IMR-90 (cell line): ENCODE data around the gene EML1. TPM values are rescaled to one million over a fixed set of nuclear protein-coding genes. Genes with fewer than 3 reads are reported as not detected.

ENCODE experiments used
- ATAC-seq: fragments of 200-7000 bp; cut with Tn5 transposase; 2 replicates; pipeline ENCODE4 v1.9.1; 2020; ENCODE audit warnings: low read depth, mild to moderate bottlenecking, moderate library complexity
- BruUV-seq: library from RNA; stranded (reverse); fragments of 400-500 nt; replicated peaks from 2 replicates; lab custom pipeline; 2021; lab: Mats Ljungman, UMichigan
- CTCF ChIA-PET: fragments of 300-600 bp; formaldehyde crosslinking; extraction: SDS; loops from one replicate; lab custom pipeline; 2021; ENCODE audit warnings: antibody characterized with exemption; lab: Yijun Ruan, JAX
- POLR2A ChIA-PET: fragments of 300-600 bp; sonication (Branson Sonifier 250); formaldehyde crosslinking; loops from one replicate; lab custom pipeline; 2022; ENCODE audit warnings: antibody characterized with exemption; ENCODE audit not compliant: unreplicated experiment; lab: Charles Lee
- DNase-seq: peaks from one replicate; pipeline ENCODE4 v3.0.0; 2013
- H2AFZ ChIP-seq: replicated peaks from 2 replicates; pipeline ENCODE3; 2013; ENCODE audit warnings: low read length, mild to moderate bottlenecking; ENCODE audit not compliant: poor library complexity
- H2AK5ac ChIP-seq: 2 replicates; pipeline ENCODE4 v1.6.1; 2013; ENCODE audit warnings: low read depth, low read length, inconsistent platforms
- H2AK9ac ChIP-seq: replicated peaks from 2 replicates; pipeline ENCODE3; 2013; ENCODE audit warnings: mild to moderate bottlenecking, low read depth, low read length, moderate library complexity; ENCODE audit not compliant: poor library complexity
- H2BK120ac ChIP-seq: 2 replicates; pipeline ENCODE4 v1.6.1; 2013; ENCODE audit warnings: low read depth, low read length, inconsistent platforms
- H2BK15ac ChIP-seq: 3 replicates; pipeline ENCODE4 v1.6.1; 2013; ENCODE audit warnings: low read depth, low read length, inconsistent platforms
- H2BK20ac ChIP-seq: 2 replicates; pipeline ENCODE4 v1.6.1; 2013; ENCODE audit warnings: low read depth, mild to moderate bottlenecking, inconsistent platforms, low read length, moderate library complexity
- H2BK5ac ChIP-seq: 2 replicates; pipeline ENCODE4 v1.6.1; 2013; ENCODE audit warnings: mild to moderate bottlenecking, low read depth, low read length, inconsistent platforms; ENCODE audit not compliant: poor library complexity, severe bottlenecking
- H3K14ac ChIP-seq: replicated peaks from 2 replicates; pipeline ENCODE4 v1.6.1; 2013; ENCODE audit warnings: low read depth, low read length, inconsistent platforms
- H3K18ac ChIP-seq: 2 replicates; pipeline ENCODE4 v1.6.1; 2013; ENCODE audit warnings: low read depth, low read length, control low read depth
- H3K23ac ChIP-seq: 2 replicates; pipeline ENCODE4 v1.6.1; 2013; ENCODE audit warnings: low read depth, low read length, inconsistent platforms
- H3K27ac ChIP-seq: 2 replicates; pipeline ENCODE4 v1.5.1; 2013; ENCODE audit warnings: mild to moderate bottlenecking, control low read depth, low read length; ENCODE audit not compliant: insufficient read depth
- H3K27me3 ChIP-seq: 2 replicates; pipeline ENCODE4 v1.6.1; 2013; ENCODE audit warnings: low read length; ENCODE audit not compliant: control insufficient read depth, insufficient read depth
- H3K36me3 ChIP-seq: 2 replicates; pipeline ENCODE4 v1.6.1; 2013; ENCODE audit warnings: low read length, mixed read lengths; ENCODE audit not compliant: control insufficient read depth, insufficient read depth
- H3K4ac ChIP-seq: 2 replicates; pipeline ENCODE4 v1.6.1; 2013; ENCODE audit warnings: low read depth, low read length, inconsistent platforms
- H3K4me1 ChIP-seq: 2 replicates; pipeline ENCODE4 v1.6.1; 2013; ENCODE audit warnings: low read length, mixed read lengths; ENCODE audit not compliant: control insufficient read depth, insufficient read depth
- H3K4me2 ChIP-seq: 2 replicates; pipeline ENCODE4 v1.6.1; 2013; ENCODE audit warnings: low read depth, mild to moderate bottlenecking, control low read depth, low read length, moderate library complexity
- H3K4me3 ChIP-seq: 2 replicates; pipeline ENCODE4 v1.5.1; 2013; ENCODE audit warnings: low read depth, mild to moderate bottlenecking, control low read depth, low read length, moderate library complexity; ENCODE audit not compliant: insufficient read depth
- H3K56ac ChIP-seq: 2 replicates; pipeline ENCODE4 v1.6.1; 2013; ENCODE audit warnings: low read length, inconsistent platforms; ENCODE audit not compliant: insufficient read depth; ENCODE audit errors: extremely low read depth
- H3K79me1 ChIP-seq, 2 experiments: 2 replicates each; pipeline ENCODE4 v1.6.1; 2013; ENCODE audit warnings: low read length in 2 of 2, inconsistent platforms in 1 of 2, low read depth in 1 of 2
- H3K9ac ChIP-seq: 2 replicates; pipeline ENCODE4 v1.6.1; 2013; ENCODE audit warnings: low read depth, low read length, control low read depth
- H3K9me1 ChIP-seq: 2 replicates; pipeline ENCODE4 v1.6.1; 2013; ENCODE audit warnings: low read length, inconsistent platforms; ENCODE audit not compliant: insufficient read depth
- H3K9me3 ChIP-seq: 2 replicates; pipeline ENCODE4 v1.6.1; 2013; ENCODE audit warnings: low read length; ENCODE audit not compliant: control insufficient read depth, insufficient read depth
- H4K20me1 ChIP-seq: 2 replicates; pipeline ENCODE4 v1.6.1; 2013; ENCODE audit warnings: low read length, inconsistent platforms; ENCODE audit not compliant: insufficient read depth
- H4K5ac ChIP-seq: 2 replicates; pipeline ENCODE4 v1.6.1; 2013; ENCODE audit warnings: mild to moderate bottlenecking, low read depth, low read length, control low read depth
- H4K8ac ChIP-seq, 2 experiments: 2 replicates each; pipeline ENCODE4 v1.6.1; 2013; ENCODE audit warnings: low read depth in 2 of 2, low read length in 2 of 2, control low read depth in 1 of 2, inconsistent platforms in 1 of 2
- H4K91ac ChIP-seq: 2 replicates; pipeline ENCODE4 v1.6.1; 2013; ENCODE audit warnings: low read depth, low read length, inconsistent platforms; ENCODE audit not compliant: insufficient read depth
- MAFK ChIP-seq: IDR thresholded peaks from 2 replicates; pipeline ENCODE4 v1.6.1; 2012; ENCODE audit warnings: low read depth, low read length, improper control_type of control experiment
- WGBS, 2 experiments: methylation state at CpG; one replicate each; pipeline versions ENCODE4 v1.1.5 to v1.1.7; 2013; ENCODE audit warnings: missing lambda C conversion rate in 2 of 2; ENCODE audit not compliant: insufficient read length in 1 of 2; ENCODE audit errors: extremely low coverage in 2 of 2; 5-methylcytosine and 5-hydroxymethylcytosine counted together
- dilution Hi-C: fragments of 300-500 bp; cut with HindIII; formaldehyde crosslinking; loops from one replicate; pipeline ENCODE4 v1.14.3; 2018; ENCODE audit warnings: low sequenced_read_pairs; ENCODE audit not compliant: unreplicated experiment
- in situ Hi-C: fragments of 300-500 bp; cut with MboI; formaldehyde crosslinking; loops from 3 replicates; pipeline ENCODE4 v1.14.3; 2019; ENCODE audit warnings: low sequenced_read_pairs, inconsistent platforms, mixed read lengths
- intact Hi-C: fragments of 100-400 bp; cut with micrococcal nuclease; formaldehyde crosslinking; loops from 2 replicates; pipeline ENCODE4 v1.10.0; 2022
- polyA plus RNA-seq, 3 experiments: library from polyadenylated mRNA; depleted of rRNA; stranded (reverse); fragments of >200 nt; gene quantifications; 2 replicates each; pipeline ENCODE4 v1.2.3, GENCODE V29; 2012; ENCODE audit warnings: low replicate concordance in 1 of 3
- total RNA-seq: library from RNA; depleted of rRNA; stranded (reverse); fragments of >200 nt; gene quantifications from 2 replicates; pipeline ENCODE4 v1.2.3, GENCODE V29; 2012

Gene EML1
- total and polyA plus RNA-seq, 2 of the 4 experiments (the other 2 are of a cell fraction), result 14.0 to 42.3 TPM

GRCh38 chr14:99769799-99770198 is 23.4 kb upstream of the EML1 start:
- BruUV-seq, result no TSS peak
- Histone ChIP-seq H3K36me3 (no peaks in the 10 kb centered on the region), H3K9ac (no peak overlapping the region), H2BK20ac (no peak overlapping the region), H4K5ac (no peak overlapping the region), H2AK9ac (no peak overlapping the region), H4K20me1 (no peaks in the 10 kb centered on the region), H3K9me1 (peaks cover 5% of the 10 kb centered on the region), H3K18ac (no peak overlapping the region), H3K27me3 (no peaks in the 10 kb centered on the region), H3K9me3 (no peaks in the 10 kb centered on the region), H3K4me3 (no peak overlapping the region), H2BK120ac (no peak overlapping the region), H3K79me1 (no peaks in the 10 kb centered on the region), H2AFZ (no peak overlapping the region), H2AK5ac (no peak overlapping the region), H2BK15ac (no peak overlapping the region), H4K8ac (no peak overlapping the region), H3K14ac (no peak overlapping the region), H3K4ac (no peak overlapping the region), H3K23ac (no peak overlapping the region), H2BK5ac (no peak overlapping the region), H3K4me2 (no peak overlapping the region), H4K91ac (no peak overlapping the region), H3K56ac (no peak overlapping the region), H3K27ac (no peak overlapping the region), H3K4me1 (peaks cover 8% of the 10 kb centered on the region; the same call in 1 of the 2 replicates)
- dilution Hi-C loops (no loop called here), intact Hi-C loops (no loop called here), in situ Hi-C loops (no loop called here)
- WGBS, 2 experiments, result no CpG with 5 or more reads among the region's 3 CpGs
- DNase-seq (no peak), ATAC-seq (no peak)
- ChIA-PET CTCF (no interaction called here), POLR2A (no interaction called here)
- no peak for TF ChIP-seq MAFK
